ENCODE data around the gene JAKMIP1. TPM values are rescaled to one million over a fixed set of nuclear protein-coding genes. Genes with fewer than 3 reads are reported as not detected.

The JAKMIP1 gene
- total and polyA plus RNA-seq, 2 of the 13 experiments (the other 11 are each of a cell fraction or from before 2014, with no cell fraction given), result not detected

DNA sequence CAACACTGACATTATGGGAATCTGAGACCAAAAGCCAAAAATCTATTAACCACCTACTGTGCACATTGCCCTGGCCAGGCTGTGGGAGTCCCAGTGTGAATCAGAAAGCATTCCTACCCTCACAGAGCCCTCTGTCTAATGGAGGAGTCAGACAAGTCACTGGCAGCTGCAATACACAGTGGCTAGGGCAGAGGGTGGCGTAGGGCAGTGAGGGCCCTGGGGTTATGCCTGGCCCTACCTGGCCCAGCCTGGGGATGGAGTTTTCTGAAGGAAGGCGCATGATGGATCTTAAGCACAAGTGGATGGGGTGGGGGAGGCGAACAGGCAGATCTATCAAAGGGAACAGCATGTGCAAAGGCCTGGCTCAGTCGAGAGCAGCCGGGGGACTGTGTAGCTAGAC is 10.8 kb downstream of the JAKMIP1 start:
- no peak overlapping the region for H3K4me2 ChIP-seq (ENCODE audit: low read depth, low read length)
- ChIA-PET POLR2A (no interaction called here), CTCF (ENCODE audit: low intra/inter-chr PET ratio, low total read pairs) (no interaction called here)
- no peak for FAIRE-seq
- no peaks in the 10 kb centered on the region for H3K79me2 ChIP-seq (ENCODE audit: insufficient read depth, low read length)
- no peaks in the 10 kb centered on the region for H3K36me3 ChIP-seq (replicated peaks in 1 of 2; ENCODE audit: control insufficient read depth in 1 of 2, insufficient read depth in 2 of 2, low read length in 2 of 2)
- H3K4me3 ChIP-seq (replicated peaks in 1 of 3; ENCODE audit: insufficient read depth in 1 of 3, low read depth in 2 of 3, low read length in 3 of 3), result no peak overlapping the region
- no peak for ATAC-seq
- no peak for DNase-seq (ENCODE audit: low spot score)
- no peak for TF ChIP-seq ATF7-NPFF (CRISPR knock-in tag; IDR thresholded peaks at IDR 0.05; ENCODE audit: low read depth)
- TF ChIP-seq, protein P1, sequence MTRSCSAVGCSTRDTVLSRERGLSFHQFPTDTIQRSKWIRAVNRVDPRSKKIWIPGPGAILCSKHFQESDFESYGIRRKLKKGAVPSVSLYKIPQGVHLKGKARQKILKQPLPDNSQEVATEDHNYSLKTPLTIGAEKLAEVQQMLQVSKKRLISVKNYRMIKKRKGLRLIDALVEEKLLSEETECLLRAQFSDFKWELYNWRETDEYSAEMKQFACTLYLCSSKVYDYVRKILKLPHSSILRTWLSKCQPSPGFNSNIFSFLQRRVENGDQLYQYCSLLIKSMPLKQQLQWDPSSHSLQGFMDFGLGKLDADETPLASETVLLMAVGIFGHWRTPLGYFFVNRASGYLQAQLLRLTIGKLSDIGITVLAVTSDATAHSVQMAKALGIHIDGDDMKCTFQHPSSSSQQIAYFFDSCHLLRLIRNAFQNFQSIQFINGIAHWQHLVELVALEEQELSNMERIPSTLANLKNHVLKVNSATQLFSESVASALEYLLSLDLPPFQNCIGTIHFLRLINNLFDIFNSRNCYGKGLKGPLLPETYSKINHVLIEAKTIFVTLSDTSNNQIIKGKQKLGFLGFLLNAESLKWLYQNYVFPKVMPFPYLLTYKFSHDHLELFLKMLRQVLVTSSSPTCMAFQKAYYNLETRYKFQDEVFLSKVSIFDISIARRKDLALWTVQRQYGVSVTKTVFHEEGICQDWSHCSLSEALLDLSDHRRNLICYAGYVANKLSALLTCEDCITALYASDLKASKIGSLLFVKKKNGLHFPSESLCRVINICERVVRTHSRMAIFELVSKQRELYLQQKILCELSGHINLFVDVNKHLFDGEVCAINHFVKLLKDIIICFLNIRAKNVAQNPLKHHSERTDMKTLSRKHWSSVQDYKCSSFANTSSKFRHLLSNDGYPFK (CRISPR knock-in tag; IDR thresholded peaks at IDR 0.05; ENCODE audit: borderline replicate concordance), result no peak
- no peak for TF ChIP-seq ZC3H4 (CRISPR knock-in tag; IDR thresholded peaks at IDR 0.05; ENCODE audit: borderline replicate concordance)
- no peak for TF ChIP-seq ATF2 (CRISPR knock-in tag; IDR thresholded peaks at IDR 0.05)
- TF ChIP-seq CBX1 (IDR thresholded peaks at IDR 0.05; ENCODE audit: low read depth), result no peak
- TF ChIP-seq ZNF138 (CRISPR knock-in tag; IDR thresholded peaks at IDR 0.05; ENCODE audit: low read depth), result no peak
- no peak for TF ChIP-seq ZNF143 (CRISPR knock-in tag; IDR thresholded peaks at IDR 0.05)
- TF ChIP-seq ZMAT3 (CRISPR knock-in tag; conservative IDR thresholded peaks at IDR 0.05), result no peak
- TF ChIP-seq, protein P2, sequence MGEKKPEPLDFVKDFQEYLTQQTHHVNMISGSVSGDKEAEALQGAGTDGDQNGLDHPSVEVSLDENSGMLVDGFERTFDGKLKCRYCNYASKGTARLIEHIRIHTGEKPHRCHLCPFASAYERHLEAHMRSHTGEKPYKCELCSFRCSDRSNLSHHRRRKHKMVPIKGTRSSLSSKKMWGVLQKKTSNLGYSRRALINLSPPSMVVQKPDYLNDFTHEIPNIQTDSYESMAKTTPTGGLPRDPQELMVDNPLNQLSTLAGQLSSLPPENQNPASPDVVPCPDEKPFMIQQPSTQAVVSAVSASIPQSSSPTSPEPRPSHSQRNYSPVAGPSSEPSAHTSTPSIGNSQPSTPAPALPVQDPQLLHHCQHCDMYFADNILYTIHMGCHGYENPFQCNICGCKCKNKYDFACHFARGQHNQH (CRISPR knock-in tag; IDR thresholded peaks at IDR 0.05), result no peak
- TF ChIP-seq POLR2AphosphoS2 (IDR thresholded peaks at IDR 0.05; ENCODE audit: low read depth, low read length), result no peak
- TF ChIP-seq MAZ (IDR thresholded peaks at IDR 0.05; ENCODE audit: borderline replicate concordance, low read depth, low read length), result no peak
- no peak for TF ChIP-seq MAZ (CRISPR knock-in tag; IDR thresholded peaks at IDR 0.05; ENCODE audit: low read depth)
- TF ChIP-seq, protein P3, sequence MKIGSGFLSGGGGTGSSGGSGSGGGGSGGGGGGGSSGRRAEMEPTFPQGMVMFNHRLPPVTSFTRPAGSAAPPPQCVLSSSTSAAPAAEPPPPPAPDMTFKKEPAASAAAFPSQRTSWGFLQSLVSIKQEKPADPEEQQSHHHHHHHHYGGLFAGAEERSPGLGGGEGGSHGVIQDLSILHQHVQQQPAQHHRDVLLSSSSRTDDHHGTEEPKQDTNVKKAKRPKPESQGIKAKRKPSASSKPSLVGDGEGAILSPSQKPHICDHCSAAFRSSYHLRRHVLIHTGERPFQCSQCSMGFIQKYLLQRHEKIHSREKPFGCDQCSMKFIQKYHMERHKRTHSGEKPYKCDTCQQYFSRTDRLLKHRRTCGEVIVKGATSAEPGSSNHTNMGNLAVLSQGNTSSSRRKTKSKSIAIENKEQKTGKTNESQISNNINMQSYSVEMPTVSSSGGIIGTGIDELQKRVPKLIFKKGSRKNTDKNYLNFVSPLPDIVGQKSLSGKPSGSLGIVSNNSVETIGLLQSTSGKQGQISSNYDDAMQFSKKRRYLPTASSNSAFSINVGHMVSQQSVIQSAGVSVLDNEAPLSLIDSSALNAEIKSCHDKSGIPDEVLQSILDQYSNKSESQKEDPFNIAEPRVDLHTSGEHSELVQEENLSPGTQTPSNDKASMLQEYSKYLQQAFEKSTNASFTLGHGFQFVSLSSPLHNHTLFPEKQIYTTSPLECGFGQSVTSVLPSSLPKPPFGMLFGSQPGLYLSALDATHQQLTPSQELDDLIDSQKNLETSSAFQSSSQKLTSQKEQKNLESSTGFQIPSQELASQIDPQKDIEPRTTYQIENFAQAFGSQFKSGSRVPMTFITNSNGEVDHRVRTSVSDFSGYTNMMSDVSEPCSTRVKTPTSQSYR (CRISPR knock-in tag; IDR thresholded peaks at IDR 0.05; ENCODE audit: borderline replicate concordance), result no peak
- TF ChIP-seq DMAP1 (CRISPR knock-in tag; IDR thresholded peaks at IDR 0.05), result no peak
- TF ChIP-seq PAF1 (CRISPR knock-in tag; IDR thresholded peaks at IDR 0.05), result no peak
- 0 out of 2 replicates have a peak, but pooled peaks cover 6% of the 10 kb centered on the region for H3K4me1 ChIP-seq (ENCODE audit: insufficient read depth, low read length)
- in situ Hi-C loops (cut with HindIII; ENCODE audit: extremely low pct_ligation_motif_present, low pct_unique_long_range_greater_than_20kb) (no loop called here), intact Hi-C loops (cut with micrococcal nuclease; ENCODE audit: unreplicated experiment) (no loop called here)
- H3K9ac ChIP-seq (ENCODE audit: insufficient read depth, low read depth, low read length), result no peak overlapping the region
- H4K20me1 ChIP-seq (ENCODE audit: insufficient read depth, low read length), result no peaks in the 10 kb centered on the region
- H3K9me3 ChIP-seq (ENCODE audit: low read length), result no peaks in the 10 kb centered on the region
- no TSS peak for BruUV-seq (replicated peaks)
- H3K27ac ChIP-seq (ENCODE audit: extremely low read length, insufficient read depth, low read length), result no peak overlapping the region
- peaks cover 2 to 21% of the 10 kb centered on the region in 2 experiments; a peak in 3 of 5 replicates for H3K27me3 ChIP-seq (ENCODE audit: control insufficient read depth in 1 of 2, insufficient read depth in 2 of 2, low read length in 2 of 2)
- WGBS (ENCODE audit: low lambda C conversion rate), result 23% methylated on average over 5 of the region's 5 CpGs
- H2AFZ ChIP-seq (ENCODE audit: low read length), result no peak overlapping the region
